ENCODE data around the gene ARPC1B. TPM values are rescaled to one million over a fixed set of nuclear protein-coding genes. Genes with fewer than 3 reads are reported as not detected.

Gene ARPC1B
- total RNA-seq, 1 donor from 2014 or later = 44.9 TPM

DNA sequence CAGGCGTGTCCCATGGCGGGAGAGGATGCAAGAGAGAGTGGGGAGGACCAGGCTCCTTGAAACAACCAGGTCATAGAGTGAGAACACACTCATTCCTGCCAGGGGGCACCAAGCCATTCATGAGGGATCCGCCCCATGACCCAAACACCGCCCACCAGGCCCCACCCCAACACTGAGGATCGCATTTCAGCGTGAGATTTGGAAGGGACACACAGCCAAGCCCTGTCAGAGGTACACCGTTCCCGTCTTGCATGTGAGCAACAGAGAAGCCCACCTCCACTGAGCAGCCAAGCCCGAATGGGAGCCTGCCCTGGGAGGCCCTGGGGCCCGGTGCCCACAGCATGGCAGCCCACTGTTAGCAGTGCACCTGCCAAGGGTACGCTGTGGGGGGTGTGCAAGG lies 7.9 kb upstream of the ARPC1B start:
- Histone ChIP-seq H3K27me3 (ENCODE audit: control insufficient read depth in 3 of 3, insufficient read depth in 3 of 3, low read length in 3 of 3) (no peaks in the 10 kb centered on the region), H3K4me3 (ENCODE audit: low read length in 3 of 3) (no peak overlapping the region), H3K4me1 (ENCODE audit: control insufficient read depth in 3 of 3, insufficient read depth in 3 of 3, low read length in 3 of 3) (peaks cover 0 to 3% (median 2%) of the 10 kb centered on the region in 3 donors), H3K9ac (ENCODE audit: low read depth in 1 of 3, low read length in 3 of 3) (no peak overlapping the region), H3K27ac (ENCODE audit: low read depth, low read length) (no peak overlapping the region), H3K9me3 (ENCODE audit: control insufficient read depth in 3 of 3, low read length in 3 of 3) (no peaks in the 10 kb centered on the region), H3K36me3 (ENCODE audit: control insufficient read depth in 3 of 3, insufficient read depth in 3 of 3, low read length in 3 of 3) (peaks cover 34 to 45% (median 36%) of the 10 kb centered on the region in 3 donors)

DNA sequence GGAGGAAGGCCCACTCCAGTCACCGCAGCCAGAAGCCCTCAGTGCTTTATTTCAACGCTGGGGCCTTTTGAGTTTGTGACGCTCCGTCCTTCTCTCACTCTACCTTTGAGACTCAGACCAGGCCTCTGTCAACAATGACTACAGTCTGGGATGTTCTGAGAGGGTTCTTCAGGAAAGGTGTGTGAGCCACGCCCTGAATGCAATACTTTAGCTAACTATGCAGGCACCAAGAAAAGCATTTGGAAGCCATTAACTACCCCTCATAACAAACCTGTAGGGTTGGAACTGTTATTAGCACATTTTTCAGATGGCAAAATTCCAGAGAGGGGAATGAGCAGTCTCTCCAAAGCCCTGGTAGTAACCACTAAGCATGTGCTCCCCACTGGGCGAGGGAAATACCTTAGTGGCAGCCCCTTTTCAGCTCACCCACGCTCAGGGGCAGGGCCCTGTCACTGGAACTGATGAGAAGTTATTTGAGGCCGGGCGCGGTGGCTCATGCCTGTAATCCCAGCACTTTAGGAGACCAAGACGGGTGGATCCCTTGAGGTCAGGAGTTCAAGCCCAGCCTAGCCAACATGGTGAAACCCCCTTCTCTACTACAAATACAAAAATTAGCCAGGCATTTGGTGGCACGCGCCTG lies 5.7 kb upstream of the ARPC1B start:
- Histone ChIP-seq H3K27ac (ENCODE audit: low read depth, low read length) (no peak overlapping the region), H3K4me1 (ENCODE audit: control insufficient read depth in 3 of 3, insufficient read depth in 3 of 3, low read length in 3 of 3) (peaks cover 6 to 10% (median 7%) of the 10 kb centered on the region in 3 donors), H3K9me3 (ENCODE audit: control insufficient read depth in 3 of 3, low read length in 3 of 3) (no peaks in the 10 kb centered on the region), H3K27me3 (ENCODE audit: control insufficient read depth in 3 of 3, insufficient read depth in 3 of 3, low read length in 3 of 3) (no peaks in the 10 kb centered on the region), H3K4me3 (ENCODE audit: low read length in 3 of 3) (no peak overlapping the region), H3K9ac (ENCODE audit: low read depth in 1 of 3, low read length in 3 of 3) (no peak overlapping the region), H3K36me3 (ENCODE audit: control insufficient read depth in 3 of 3, insufficient read depth in 3 of 3, low read length in 3 of 3) (peaks cover 25 to 31% (median 27%) of the 10 kb centered on the region in 3 donors)

GRCh38 chr7:99369767-99370391 lies 4.7 kb upstream of the ARPC1B start:
- H3K4me3 ChIP-seq (ENCODE audit: low read length in 3 of 3) = no peak overlapping the region
- H3K27ac ChIP-seq (ENCODE audit: low read depth, low read length) = no peak overlapping the region
- H3K4me1 ChIP-seq (ENCODE audit: control insufficient read depth in 3 of 3, insufficient read depth in 3 of 3, low read length in 3 of 3) = peaks cover 6 to 12% (median 9%) of the 10 kb centered on the region in 3 donors
- no peak overlapping the region for H3K9ac ChIP-seq (ENCODE audit: low read depth in 1 of 3, low read length in 3 of 3)
- no peaks in the 10 kb centered on the region for H3K9me3 ChIP-seq (ENCODE audit: control insufficient read depth in 3 of 3, low read length in 3 of 3)
- H3K36me3 ChIP-seq (ENCODE audit: control insufficient read depth in 3 of 3, insufficient read depth in 3 of 3, low read length in 3 of 3) = peaks cover 20 to 22% (median 20%) of the 10 kb centered on the region in 3 donors
- no peaks in the 10 kb centered on the region for H3K27me3 ChIP-seq (ENCODE audit: control insufficient read depth in 3 of 3, insufficient read depth in 3 of 3, low read length in 3 of 3)

DNA sequence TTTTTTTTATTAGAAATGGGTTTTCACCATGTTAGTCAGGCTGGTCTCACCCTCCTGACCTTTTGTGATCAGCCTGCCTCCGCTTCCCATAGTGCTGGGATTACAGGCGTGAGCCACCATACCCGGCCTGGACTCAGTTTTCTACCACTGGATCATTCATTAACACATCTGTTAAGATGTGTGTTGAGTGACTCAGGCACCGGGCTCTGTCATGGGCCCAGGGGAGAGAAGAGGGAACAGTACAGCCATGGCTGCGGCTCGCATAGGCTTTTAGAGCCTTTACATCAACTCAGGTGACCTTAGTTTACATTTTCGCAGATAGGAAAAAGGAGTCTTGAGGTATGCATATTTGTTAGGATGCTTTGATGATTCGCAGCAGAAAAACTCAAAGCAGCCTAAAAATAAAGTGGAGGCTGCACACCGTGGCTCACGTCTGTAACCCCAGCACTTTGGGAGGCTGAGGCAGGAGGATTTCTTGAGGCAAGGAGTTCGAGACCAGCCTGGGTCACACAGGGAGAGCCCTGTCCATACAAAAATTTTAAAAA lies 3.1 kb upstream of the ARPC1B start:
- no peak overlapping the region for H3K4me3 ChIP-seq (ENCODE audit: low read length in 3 of 3)
- no peaks in the 10 kb centered on the region for H3K27me3 ChIP-seq (ENCODE audit: control insufficient read depth in 3 of 3, insufficient read depth in 3 of 3, low read length in 3 of 3)
- H3K27ac ChIP-seq (ENCODE audit: low read depth, low read length) = no peak overlapping the region
- H3K9me3 ChIP-seq (ENCODE audit: control insufficient read depth in 3 of 3, low read length in 3 of 3) = no peaks in the 10 kb centered on the region
- peaks cover 8 to 11% (median 9%) of the 10 kb centered on the region in 3 donors for H3K36me3 ChIP-seq (ENCODE audit: control insufficient read depth in 3 of 3, insufficient read depth in 3 of 3, low read length in 3 of 3)
- H3K9ac ChIP-seq (ENCODE audit: low read depth in 1 of 3, low read length in 3 of 3) = no peak overlapping the region
- H3K4me1 ChIP-seq (ENCODE audit: control insufficient read depth in 3 of 3, insufficient read depth in 3 of 3, low read length in 3 of 3) = peaks cover 10 to 14% (median 12%) of the 10 kb centered on the region in 3 donors

DNA sequence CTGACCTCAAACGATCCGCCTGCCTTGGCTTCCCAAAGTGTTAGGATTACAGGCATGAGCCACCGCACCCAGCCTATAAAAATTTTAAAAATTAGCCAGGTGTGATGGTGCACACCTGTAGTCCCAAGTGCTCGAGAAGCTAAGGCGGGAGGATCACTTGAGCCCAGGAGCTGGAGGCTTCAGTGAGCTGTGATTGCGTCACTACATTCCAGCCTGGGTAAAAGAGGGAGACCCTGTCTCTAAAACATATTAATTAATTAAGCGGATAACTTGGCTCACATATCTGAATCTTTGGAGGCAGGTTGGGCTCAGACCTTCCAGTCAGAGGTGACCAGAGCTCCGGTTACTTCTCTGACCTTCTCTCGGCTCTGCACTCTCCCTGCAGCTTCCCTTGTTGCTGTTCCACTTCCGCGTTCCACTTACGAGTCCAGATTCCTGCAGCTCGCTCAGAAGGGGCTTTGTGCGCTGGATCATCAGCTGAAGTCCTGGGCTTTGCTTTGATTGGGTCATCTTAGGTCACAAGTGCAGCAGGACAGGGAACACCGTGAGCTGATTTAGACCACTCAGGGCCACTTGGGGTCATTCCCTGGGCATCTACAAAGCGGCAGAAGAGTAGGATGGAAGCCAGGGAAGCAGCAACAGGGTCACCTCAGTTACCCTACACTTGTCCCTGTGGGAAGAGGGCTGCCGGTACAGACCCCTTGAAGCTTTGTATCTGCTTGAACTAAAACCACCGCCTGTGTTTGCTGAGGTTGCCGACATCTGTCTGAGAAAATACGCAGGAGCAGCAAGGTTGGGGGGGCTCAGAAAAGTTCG lies 2.0 kb upstream of the ARPC1B start:
- Histone ChIP-seq H3K4me3 (ENCODE audit: low read length in 3 of 3) (peak overlapping the region in 1 of 3 donors; percentile 14), H3K27ac (ENCODE audit: low read depth, low read length) (no peak overlapping the region), H3K9ac (ENCODE audit: low read depth in 1 of 3, low read length in 3 of 3) (peak overlapping the region in 1 of 3 donors; percentile 63)

GRCh38 chr7:99373091-99374066 lies 1.2 kb upstream of the ARPC1B start:
- Histone ChIP-seq H3K36me3 (ENCODE audit: control insufficient read depth in 3 of 3, insufficient read depth in 3 of 3, low read length in 3 of 3) (peaks cover 0 to 2% (median 0%) of the 10 kb centered on the region in 3 donors), H3K9ac (ENCODE audit: low read depth in 1 of 3, low read length in 3 of 3) (no peak overlapping the region), H3K4me1 (ENCODE audit: control insufficient read depth in 3 of 3, insufficient read depth in 3 of 3, low read length in 3 of 3) (peaks cover 10 to 11% (median 10%) of the 10 kb centered on the region in 3 donors), H3K27me3 (ENCODE audit: control insufficient read depth in 3 of 3, insufficient read depth in 3 of 3, low read length in 3 of 3) (no peaks in the 10 kb centered on the region), H3K9me3 (ENCODE audit: control insufficient read depth in 3 of 3, low read length in 3 of 3) (no peaks in the 10 kb centered on the region), H3K27ac (ENCODE audit: low read depth, low read length) (peak overlapping the region; percentile 82), H3K4me3 (ENCODE audit: low read length in 3 of 3) (peak overlapping the region; percentile 14 to 65 (median 64))

More for the DNA sequence above, 2.0 kb upstream of the ARPC1B start:
- peaks cover 10 to 11% (median 10%) of the 10 kb centered on the region in 3 donors for H3K4me1 ChIP-seq (ENCODE audit: control insufficient read depth in 3 of 3, insufficient read depth in 3 of 3, low read length in 3 of 3)
- H3K27me3 ChIP-seq (ENCODE audit: control insufficient read depth in 3 of 3, insufficient read depth in 3 of 3, low read length in 3 of 3) = no peaks in the 10 kb centered on the region
- peaks cover 0 to 2% (median 0%) of the 10 kb centered on the region in 3 donors for H3K36me3 ChIP-seq (ENCODE audit: control insufficient read depth in 3 of 3, insufficient read depth in 3 of 3, low read length in 3 of 3)
- H3K9me3 ChIP-seq (ENCODE audit: control insufficient read depth in 3 of 3, low read length in 3 of 3) = no peaks in the 10 kb centered on the region

DNA sequence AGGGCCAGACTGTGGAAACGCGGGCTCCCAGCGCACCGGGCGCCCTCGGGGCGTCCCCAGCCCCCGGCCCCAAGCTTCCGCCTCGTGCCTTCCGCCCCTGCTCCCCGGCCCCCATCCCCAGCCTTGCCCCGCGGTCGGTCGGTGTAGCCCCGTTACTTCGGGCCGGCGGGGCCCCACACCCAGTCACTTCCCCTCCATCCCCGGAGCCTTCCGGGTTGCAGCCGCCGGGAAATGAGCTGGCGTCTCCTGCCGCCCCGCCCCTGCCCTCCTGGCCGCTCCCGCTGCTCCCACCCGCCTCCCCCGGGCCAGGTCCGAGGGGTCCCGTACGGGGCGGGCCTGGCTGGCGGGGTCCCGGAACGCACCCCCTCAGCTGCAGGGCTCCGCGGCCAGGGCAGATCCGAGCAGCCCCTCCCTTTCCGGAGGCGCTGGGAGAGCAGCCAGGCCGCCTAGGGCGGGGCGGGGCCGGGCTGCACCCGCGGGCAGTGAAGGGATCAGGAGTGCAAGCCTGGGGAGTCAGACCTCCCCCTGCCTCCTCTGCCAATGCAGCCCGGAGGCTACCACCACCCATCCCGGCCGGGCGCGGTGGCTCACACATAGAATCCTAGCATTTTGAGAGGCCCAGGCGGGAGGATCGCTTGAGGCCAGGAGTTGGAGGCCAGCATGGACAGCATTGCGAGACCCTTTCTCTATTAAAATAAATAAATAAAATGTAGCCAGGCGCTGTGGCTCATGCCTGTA lies 709 bp downstream of the ARPC1B start:
- H3K9ac ChIP-seq (ENCODE audit: low read depth in 1 of 3, low read length in 3 of 3) = peak overlapping the region in 1 of 3 donors; percentile 62
- H3K4me1 ChIP-seq (ENCODE audit: control insufficient read depth in 3 of 3, insufficient read depth in 3 of 3, low read length in 3 of 3) = peaks cover 19 to 23% (median 22%) of the 10 kb centered on the region in 3 donors
- peaks cover 0 to 1% (median 0%) of the 10 kb centered on the region in 3 donors for H3K36me3 ChIP-seq (ENCODE audit: control insufficient read depth in 3 of 3, insufficient read depth in 3 of 3, low read length in 3 of 3)
- H3K27me3 ChIP-seq (ENCODE audit: control insufficient read depth in 3 of 3, insufficient read depth in 3 of 3, low read length in 3 of 3) = no peaks in the 10 kb centered on the region
- H3K27ac ChIP-seq (ENCODE audit: low read depth, low read length) = peak overlapping the region; percentile 82
- H3K9me3 ChIP-seq (ENCODE audit: control insufficient read depth in 3 of 3, low read length in 3 of 3) = no peaks in the 10 kb centered on the region
- peak overlapping the region; percentile 48 to 68 (median 59) for H3K4me3 ChIP-seq (ENCODE audit: low read length in 3 of 3)

- Histone ChIP-seq H3K36me3 (ENCODE audit: control insufficient read depth in 3 of 3, insufficient read depth in 3 of 3, low read length in 3 of 3) (peaks cover 0 to 2% (median 2%) of the 10 kb centered on the region in 3 donors), H3K27ac (ENCODE audit: low read depth, low read length) (peak overlapping the region; percentile 81), H3K27me3 (ENCODE audit: control insufficient read depth in 3 of 3, insufficient read depth in 3 of 3, low read length in 3 of 3) (no peaks in the 10 kb centered on the region), H3K4me1 (ENCODE audit: control insufficient read depth in 3 of 3, insufficient read depth in 3 of 3, low read length in 3 of 3) (peaks cover 28 to 36% (median 28%) of the 10 kb centered on the region in 3 donors), H3K9me3 (ENCODE audit: control insufficient read depth in 3 of 3, low read length in 3 of 3) (no peaks in the 10 kb centered on the region), H3K9ac (ENCODE audit: low read depth in 1 of 3, low read length in 3 of 3) (peak overlapping the region; percentile 39 to 66 (median 65)), H3K4me3 (ENCODE audit: low read length in 3 of 3) (peak overlapping the region in 1 of 3 donors; percentile 38)
These were observed 4.6 kb downstream of the ARPC1B start for GRCh38 chr7:99379043-99379577.

All from skeletal muscle tissue (tissue), 4 donors.